ENCODE measurements around the gene TH.

TH gene

GRCh38 chr11:2147391-2147790 lies 24.2 kb downstream of the TH start:
- Histone ChIP-seq H3K4me1 (ENCODE audit: insufficient read depth, low read length) (no peaks in the 10 kb centered on the region; the same call in 1 of the 2 replicates), H3K4me3 (ENCODE audit: low read length) (no peak overlapping the region), H3K27ac (ENCODE audit: low read length) (no peak overlapping the region), H3K27me3 (ENCODE audit: insufficient read depth, low read length) (peaks cover 94% of the 10 kb centered on the region), H3K9me3 (ENCODE audit: insufficient read depth, low read depth, low read length) (no peaks in the 10 kb centered on the region), H3K9ac (ENCODE audit: low read depth, low read length) (no peak overlapping the region), H3K36me3 (ENCODE audit: insufficient read depth, low read depth, low read length) (no peaks in the 10 kb centered on the region)

GRCh38 chr11:2146051-2146450 lies 25.6 kb downstream of the TH start:
- no peak overlapping the region for H3K27ac ChIP-seq (ENCODE audit: low read length)
- peaks cover 4% of the 10 kb centered on the region; the same call in 1 of the 2 replicates for H3K9me3 ChIP-seq (ENCODE audit: insufficient read depth, low read depth, low read length)
- H3K4me1 ChIP-seq (ENCODE audit: insufficient read depth, low read length): no peaks in the 10 kb centered on the region; the same call in 1 of the 2 replicates
- H3K9ac ChIP-seq (ENCODE audit: low read depth, low read length): no peak overlapping the region
- H3K4me3 ChIP-seq (ENCODE audit: low read length): no peak overlapping the region
- H3K27me3 ChIP-seq (ENCODE audit: insufficient read depth, low read length): peaks cover 100% of the 10 kb centered on the region
- no peaks in the 10 kb centered on the region for H3K36me3 ChIP-seq (ENCODE audit: insufficient read depth, low read depth, low read length)

- Histone ChIP-seq H3K27ac (ENCODE audit: low read length) (no peak overlapping the region), H3K9me3 (ENCODE audit: insufficient read depth, low read depth, low read length) (peaks cover 5% of the 10 kb centered on the region; the same call in 1 of the 2 replicates), H3K4me3 (ENCODE audit: low read length) (no peak overlapping the region), H3K27me3 (ENCODE audit: insufficient read depth, low read length) (peaks cover 100% of the 10 kb centered on the region), H3K9ac (ENCODE audit: low read depth, low read length) (no peak overlapping the region), H3K36me3 (ENCODE audit: insufficient read depth, low read depth, low read length) (no peaks in the 10 kb centered on the region), H3K4me1 (ENCODE audit: insufficient read depth, low read length) (no peaks in the 10 kb centered on the region)
Observed at GRCh38 chr11:2144544-2145248, 26.9 kb downstream of the TH start.

GRCh38 chr11:2143799-2144543 lies 27.6 kb downstream of the TH start:
- Histone ChIP-seq H3K4me1 (ENCODE audit: insufficient read depth, low read length) (no peaks in the 10 kb centered on the region), H3K27me3 (ENCODE audit: insufficient read depth, low read length) (peaks cover 98% of the 10 kb centered on the region), H3K4me3 (ENCODE audit: low read length) (peak overlapping the region; percentile 22; the same call in 1 of the 2 replicates)

GRCh38 chr11:2143477-2143798 lies 28.2 kb downstream of the TH start:
- peaks cover 5% of the 10 kb centered on the region; the same call in 1 of the 2 replicates for H3K9me3 ChIP-seq (ENCODE audit: insufficient read depth, low read depth, low read length)
- H3K4me1 ChIP-seq (ENCODE audit: insufficient read depth, low read length): no peaks in the 10 kb centered on the region
- no peak overlapping the region for H3K9ac ChIP-seq (ENCODE audit: low read depth, low read length)
- no peaks in the 10 kb centered on the region for H3K36me3 ChIP-seq (ENCODE audit: insufficient read depth, low read depth, low read length)
- H3K27ac ChIP-seq (ENCODE audit: low read length): no peak overlapping the region
- peaks cover 98% of the 10 kb centered on the region for H3K27me3 ChIP-seq (ENCODE audit: insufficient read depth, low read length)
- no peak overlapping the region for H3K4me3 ChIP-seq (ENCODE audit: low read length)

More at GRCh38 chr11:2143799-2144543, 27.6 kb downstream of the TH start:
- Histone ChIP-seq H3K27ac (ENCODE audit: low read length) (no peak overlapping the region), H3K36me3 (ENCODE audit: insufficient read depth, low read depth, low read length) (no peaks in the 10 kb centered on the region), H3K9ac (ENCODE audit: low read depth, low read length) (no peak overlapping the region), H3K9me3 (ENCODE audit: insufficient read depth, low read depth, low read length) (peaks cover 5% of the 10 kb centered on the region; the same call in 1 of the 2 replicates)

- Histone ChIP-seq H3K27me3 (ENCODE audit: insufficient read depth, low read length) (peaks cover 98% of the 10 kb centered on the region), H3K9ac (ENCODE audit: low read depth, low read length) (no peak overlapping the region), H3K4me1 (ENCODE audit: insufficient read depth, low read length) (no peaks in the 10 kb centered on the region), H3K36me3 (ENCODE audit: insufficient read depth, low read depth, low read length) (no peaks in the 10 kb centered on the region), H3K9me3 (ENCODE audit: insufficient read depth, low read depth, low read length) (peaks cover 5% of the 10 kb centered on the region; the same call in 1 of the 2 replicates), H3K27ac (ENCODE audit: low read length) (no peak overlapping the region), H3K4me3 (ENCODE audit: low read length) (no peak overlapping the region)
Observed at GRCh38 chr11:2142762-2143202, 28.8 kb downstream of the TH start.

GRCh38 chr11:2142300-2142759 lies 29.3 kb downstream of the TH start:
- H3K9ac ChIP-seq (ENCODE audit: low read depth, low read length): no peak overlapping the region
- peaks cover 98% of the 10 kb centered on the region for H3K27me3 ChIP-seq (ENCODE audit: insufficient read depth, low read length)
- no peak overlapping the region for H3K27ac ChIP-seq (ENCODE audit: low read length)
- H3K36me3 ChIP-seq (ENCODE audit: insufficient read depth, low read depth, low read length): no peaks in the 10 kb centered on the region
- H3K9me3 ChIP-seq (ENCODE audit: insufficient read depth, low read depth, low read length): peaks cover 5% of the 10 kb centered on the region; the same call in 1 of the 2 replicates
- H3K4me3 ChIP-seq (ENCODE audit: low read length): no peak overlapping the region
- no peaks in the 10 kb centered on the region for H3K4me1 ChIP-seq (ENCODE audit: insufficient read depth, low read length)

GRCh38 chr11:2140411-2141400 lies 30.9 kb downstream of the TH start:
- H3K9ac ChIP-seq (ENCODE audit: low read depth, low read length): no peak overlapping the region
- peaks cover 98% of the 10 kb centered on the region for H3K27me3 ChIP-seq (ENCODE audit: insufficient read depth, low read length)

GRCh38 chr11:2139621-2140337 lies 31.8 kb downstream of the TH start:
- no peak overlapping the region for H3K9ac ChIP-seq (ENCODE audit: low read depth, low read length)
- peaks cover 98% of the 10 kb centered on the region for H3K27me3 ChIP-seq (ENCODE audit: insufficient read depth, low read length)
- H3K4me1 ChIP-seq (ENCODE audit: insufficient read depth, low read length): no peaks in the 10 kb centered on the region; the same call in 1 of the 2 replicates
- H3K9me3 ChIP-seq (ENCODE audit: insufficient read depth, low read depth, low read length): peaks cover 5% of the 10 kb centered on the region; the same call in 1 of the 2 replicates
- H3K4me3 ChIP-seq (ENCODE audit: low read length): no peak overlapping the region
- H3K36me3 ChIP-seq (ENCODE audit: insufficient read depth, low read depth, low read length): no peaks in the 10 kb centered on the region
- no peak overlapping the region for H3K27ac ChIP-seq (ENCODE audit: low read length)

More at GRCh38 chr11:2140411-2141400, 30.9 kb downstream of the TH start:
- no peak overlapping the region for H3K4me3 ChIP-seq (ENCODE audit: low read length)
- H3K27ac ChIP-seq (ENCODE audit: low read length): no peak overlapping the region
- peaks cover 5% of the 10 kb centered on the region; the same call in 1 of the 2 replicates for H3K9me3 ChIP-seq (ENCODE audit: insufficient read depth, low read depth, low read length)
- no peaks in the 10 kb centered on the region; the same call in 1 of the 2 replicates for H3K4me1 ChIP-seq (ENCODE audit: insufficient read depth, low read length)
- H3K36me3 ChIP-seq (ENCODE audit: insufficient read depth, low read depth, low read length): no peaks in the 10 kb centered on the region

GRCh38 chr11:2139123-2139521 lies 32.5 kb downstream of the TH start, which contains the start of gene IGF2:
IGF2 (minus strand) TSS chr11:2139389; CDS start chr11:2135523, 3,866 bp downstream.
- H3K9me3 ChIP-seq (ENCODE audit: insufficient read depth, low read depth, low read length): peaks cover 5% of the 10 kb centered on the region; the same call in 1 of the 2 replicates
- H3K4me3 ChIP-seq (ENCODE audit: low read length): no peak within 1 kb of the TSS
- peaks cover 98% of the 10 kb centered on the region for H3K27me3 ChIP-seq (ENCODE audit: insufficient read depth, low read length)
- no peaks in the 10 kb centered on the region for H3K36me3 ChIP-seq (ENCODE audit: insufficient read depth, low read depth, low read length)
- no peak within 1 kb of the TSS for H3K27ac ChIP-seq (ENCODE audit: low read length)
- no peak within 1 kb of the TSS for H3K9ac ChIP-seq (ENCODE audit: low read depth, low read length)
- H3K4me1 ChIP-seq (ENCODE audit: insufficient read depth, low read length): no peaks in the 10 kb centered on the region; the same call in 1 of the 2 replicates

Data from iPS-20b (cell line).